Fibroblast of skin of scalp (primary cell): Measurements from ENCODE around the gene DRD1. TPM values are rescaled to one million over a fixed set of nuclear protein-coding genes. Genes with fewer than 3 reads are reported as not detected.

Source experiments
- DNase-seq: peaks from one replicate; pipeline ENCODE4 v3.0.0-alpha.2; 2013
- polyA plus RNA-seq, 2 experiments: library from polyadenylated mRNA; unstranded; fragments of 120-200 nt; gene quantifications; one replicate each; pipeline ENCODE4 v1.2.1, GENCODE V29; 2013; ENCODE audit not compliant: insufficient read length in 2 of 2

DRD1 gene
- 0.26 TPM for polyA plus RNA-seq (2013, experiment 1 of 2; ENCODE audit: insufficient read length)
- 0.28 TPM for polyA plus RNA-seq (2013, experiment 2 of 2; ENCODE audit: insufficient read length)

- DNase-seq: peak; percentile 35
Observed at GRCh38 chr5:175444060-175444904, at the start of gene DRD1. DRD1 (minus strand) TSS chr5:175444182; CDS start chr5:175443099, 1,083 bp downstream.

GRCh38 chr5:175493726-175494125 lies 49.7 kb upstream of the DRD1 start:
- DNase-seq: no peak

- DNase-seq: no peak
Observed at GRCh38 chr5:175493260-175493659, 49.3 kb upstream of the DRD1 start.

- no peak for DNase-seq
Observed at GRCh38 chr5:175491223-175491622, 47.2 kb upstream of the DRD1 start.

GRCh38 chr5:175489693-175490443 lies 45.9 kb upstream of the DRD1 start:
- no peak for DNase-seq

GRCh38 chr5:175487514-175488222 lies 43.7 kb upstream of the DRD1 start:
- DNase-seq: no peak

- no peak for DNase-seq
Observed at GRCh38 chr5:175485631-175486030, 41.6 kb upstream of the DRD1 start.

- DNase-seq: no peak
Observed at GRCh38 chr5:175484829-175485228, 40.8 kb upstream of the DRD1 start.

GRCh38 chr5:175484322-175484721 lies 40.3 kb upstream of the DRD1 start:
- no peak for DNase-seq

GRCh38 chr5:175483337-175483736 lies 39.4 kb upstream of the DRD1 start:
- DNase-seq: no peak

GRCh38 chr5:175479125-175479881 lies 35.3 kb upstream of the DRD1 start:
- no peak for DNase-seq

- peak; percentile 79 for DNase-seq
Observed at GRCh38 chr5:175478384-175479124, 34.6 kb upstream of the DRD1 start, which contains the start of gene SFXN1. SFXN1 (plus strand) TSS chr5:175478560; CDS start chr5:175492104, 13,544 bp downstream.

GRCh38 chr5:175478008-175478383 lies 34.0 kb upstream of the DRD1 start:
- DNase-seq: no peak

GRCh38 chr5:175477440-175477839 lies 33.5 kb upstream of the DRD1 start:
- DNase-seq: no peak

GRCh38 chr5:175475248-175475647 lies 31.3 kb upstream of the DRD1 start:
- DNase-seq: no peak

GRCh38 chr5:175472378-175472777 lies 28.4 kb upstream of the DRD1 start:
- no peak for DNase-seq

- no peak for DNase-seq
Observed at GRCh38 chr5:175471628-175472027, 27.6 kb upstream of the DRD1 start.

- no peak for DNase-seq
Observed at GRCh38 chr5:175471196-175471595, 27.2 kb upstream of the DRD1 start.

- no peak for DNase-seq
Observed at GRCh38 chr5:175470781-175471180, 26.8 kb upstream of the DRD1 start.

- DNase-seq: no peak
Observed at GRCh38 chr5:175469916-175470315, 25.9 kb upstream of the DRD1 start.

GRCh38 chr5:175468892-175469291 lies 24.9 kb upstream of the DRD1 start:
- no peak for DNase-seq
